ENCODE measurements around the gene CLC. TPM values are rescaled to one million over a fixed set of nuclear protein-coding genes. Genes with fewer than 3 reads are reported as not detected.
"Not testable (repeated sequence)": the region's sequence is repeated elsewhere in the genome, so short reads cannot be mapped to it uniquely, and the experiment has no call there.

Gene CLC
- total and polyA plus RNA-seq, 2 of the 13 experiments (the other 11 are each of a cell fraction or from before 2014, with no cell fraction given) = not detected

- POLR2A ChIA-PET; FAIRE-seq; H3K9me3 ChIP-seq (ENCODE audit: low read length); H3K36me3 ChIP-seq (replicated peaks in 1 of 2; ENCODE audit: control insufficient read depth in 1 of 2, insufficient read depth in 2 of 2, low read length in 2 of 2); H3K9ac ChIP-seq (ENCODE audit: insufficient read depth, low read depth, low read length); H2AFZ ChIP-seq (ENCODE audit: low read length); intact Hi-C loops (cut with micrococcal nuclease; ENCODE audit: unreplicated experiment); H3K4me3 ChIP-seq (replicated peaks in 1 of 3; ENCODE audit: insufficient read depth in 1 of 3, low read depth in 2 of 3, low read length in 3 of 3); H3K27me3 ChIP-seq (ENCODE audit: control insufficient read depth in 1 of 2, insufficient read depth in 2 of 2, low read length in 2 of 2); H4K20me1 ChIP-seq (ENCODE audit: insufficient read depth, low read length); CTCF ChIA-PET (ENCODE audit: low intra/inter-chr PET ratio, low total read pairs); DNase-seq (ENCODE audit: low spot score); BruUV-seq (replicated peaks); H3K27ac ChIP-seq (ENCODE audit: extremely low read length, insufficient read depth, low read length); ATAC-seq; in situ Hi-C loops (cut with HindIII; ENCODE audit: extremely low pct_ligation_motif_present, low pct_unique_long_range_greater_than_20kb); H3K79me2 ChIP-seq (ENCODE audit: insufficient read depth, low read length): not testable (repeated sequence)
- peak; percentile 51; the same call in 1 of the 2 replicates for TF ChIP-seq ZNF292 (CRISPR knock-in tag; IDR thresholded peaks at IDR 0.05; ENCODE audit: borderline replicate concordance, low read depth)
- 0 out of 2 replicates have a peak, but pooled peaks have one; percentile 12 for TF ChIP-seq SOX5 (CRISPR knock-in tag; IDR thresholded peaks at IDR 0.05; ENCODE audit: borderline replicate concordance)
- TF ChIP-seq ZKSCAN5 (CRISPR knock-in tag; IDR thresholded peaks at IDR 0.05) = peak; percentile 48; the same call in 1 of the 2 replicates
- TF ChIP-seq ZBTB20 (CRISPR knock-in tag; IDR thresholded peaks at IDR 0.05; ENCODE audit: borderline replicate concordance, low read depth) = peak; percentile 43; the same call in 1 of the 2 replicates
- peak; percentile 10; the same call in 1 of the 2 replicates for TF ChIP-seq FOXA3 (CRISPR knock-in tag; IDR thresholded peaks at IDR 0.05)
- 0 out of 2 replicates have a peak, but pooled peaks have one; percentile 53 for TF ChIP-seq ZNF614 (CRISPR knock-in tag; IDR thresholded peaks at IDR 0.05; ENCODE audit: borderline replicate concordance)
- peak; percentile 38; the same call in 1 of the 2 replicates for TF ChIP-seq ZNF792 (CRISPR knock-in tag; IDR thresholded peaks at IDR 0.05)
- TF ChIP-seq FOXO1 (CRISPR knock-in tag; IDR thresholded peaks at IDR 0.05) = peak; percentile 22; the same call in 1 of the 2 replicates
- peak; percentile 63; the same call in 1 of the 2 replicates for TF ChIP-seq MIXL1 (CRISPR knock-in tag; IDR thresholded peaks at IDR 0.05)
- TF ChIP-seq ELF3 (CRISPR knock-in tag; IDR thresholded peaks at IDR 0.05) = peak; percentile 19; the same call in 1 of the 2 replicates
- TF ChIP-seq TEAD3 (CRISPR knock-in tag; optimal IDR thresholded peaks at IDR 0.05; ENCODE audit: borderline replicate concordance) = peak; percentile 31
- WGBS (ENCODE audit: low lambda C conversion rate) = 0% methylated on average over 4 of the region's 4 CpGs
- Histone ChIP-seq H3K4me1 (ENCODE audit: insufficient read depth, low read length) (peaks cover 22% of the 10 kb centered on the region), H3K4me2 (ENCODE audit: low read depth, low read length) (peak overlapping the region; percentile 32)
These were observed 49.2 kb downstream of the CLC start for GRCh38 chr19:39688637-39689036.

GRCh38 chr19:39686739-39687138, 51.1 kb downstream of the CLC start:
- Histone ChIP-seq H3K79me2 (ENCODE audit: insufficient read depth, low read length) (no peaks in the 10 kb centered on the region), H3K9me3 (ENCODE audit: low read length) (no peaks in the 10 kb centered on the region), H3K4me1 (ENCODE audit: insufficient read depth, low read length) (peaks cover 19% of the 10 kb centered on the region), H3K36me3 (replicated peaks in 1 of 2; ENCODE audit: control insufficient read depth in 1 of 2, insufficient read depth in 2 of 2, low read length in 2 of 2) (no peaks in the 10 kb centered on the region), H3K27me3 (ENCODE audit: control insufficient read depth in 1 of 2, insufficient read depth in 2 of 2, low read length in 2 of 2) (peaks cover 0 to 8% of the 10 kb centered on the region in 2 experiments; a peak in 1 of 5 replicates), H3K4me3 (replicated peaks in 1 of 3; ENCODE audit: insufficient read depth in 1 of 3, low read depth in 2 of 3, low read length in 3 of 3) (no peak overlapping the region), H3K4me2 (ENCODE audit: low read depth, low read length) (no peak overlapping the region), H4K20me1 (ENCODE audit: insufficient read depth, low read length) (no peaks in the 10 kb centered on the region), H3K9ac (ENCODE audit: insufficient read depth, low read depth, low read length) (no peak overlapping the region), H3K27ac (ENCODE audit: extremely low read length, insufficient read depth, low read length) (no peak overlapping the region), H2AFZ (ENCODE audit: low read length) (no peak overlapping the region)
- intact Hi-C loops (cut with micrococcal nuclease; ENCODE audit: unreplicated experiment) (no loop called here), in situ Hi-C loops (cut with HindIII; ENCODE audit: extremely low pct_ligation_motif_present, low pct_unique_long_range_greater_than_20kb) (no loop called here)
- DNase-seq (ENCODE audit: low spot score) = no peak
- no peak for ATAC-seq
- TF ChIP-seq GABPA (IDR thresholded peaks at IDR 0.05; ENCODE audit: low read depth, low read length) (no peak; the same call in 1 of the 2 replicates), GABPA (CRISPR knock-in tag; IDR thresholded peaks at IDR 0.05; ENCODE audit: low read depth) (peak; percentile 37; the same call in 1 of the 2 replicates), ZNF780A (CRISPR knock-in tag; IDR thresholded peaks at IDR 0.05) (no peak)
- ChIA-PET CTCF (ENCODE audit: low intra/inter-chr PET ratio, low total read pairs) (no interaction called here), POLR2A (no interaction called here)
- WGBS (ENCODE audit: low lambda C conversion rate) = 45% methylated on average over 3 of the region's 3 CpGs
- no peak for FAIRE-seq
- no TSS peak for BruUV-seq (replicated peaks)
